ENCODE data around the gene OR52E5. TPM values are rescaled to one million over a fixed set of nuclear protein-coding genes. Genes with fewer than 3 reads are reported as not detected.

Gene OR52E5
- total RNA-seq, 1 experiment from 2014 or later: not detected

GRCh38 chr11:5933116-5933515 is 40.1 kb downstream of the OR52E5 start:
- no peak for DNase-seq (ENCODE audit: low read depth)

GRCh38 chr11:5937868-5938602 is 45.0 kb downstream of the OR52E5 start:
- no peak for DNase-seq (ENCODE audit: low read depth)

GRCh38 chr11:5938603-5938965 is 45.6 kb downstream of the OR52E5 start:
- DNase-seq (ENCODE audit: low read depth): no peak

GRCh38 chr11:5940748-5941147 is 47.7 kb downstream of the OR52E5 start:
- no peak for DNase-seq (ENCODE audit: low read depth)

- no peak for DNase-seq (ENCODE audit: low read depth)
These were observed 48.9 kb downstream of the OR52E5 start, which contains the start of gene OR56A3 for GRCh38 chr11:5941951-5942350. OR56A3 (plus strand) TSS chr11:5942251; CDS start chr11:5947347, 5,096 bp downstream.

Other genes starting within 250 kb of the OR52E5 start
- 71.1 and 92.8 TPM in 2 replicates for gene TRIM5, start 208.1 kb upstream of the OR52E5 start, total RNA-seq (2014; rRNA removed; shearing (Covaris generic))
- 101 and 128 TPM in 2 replicates for gene TRIM22, start 203.4 kb upstream of the OR52E5 start, total RNA-seq (2014; rRNA removed; shearing (Covaris generic))
- gene OR56B1, start 156.8 kb upstream of the OR52E5 start, total RNA-seq (2014; rRNA removed; shearing (Covaris generic)): not detected in 2 replicates
- not detected in 2 replicates for gene OR52N4, start 139.0 kb upstream of the OR52E5 start, total RNA-seq (2014; rRNA removed; shearing (Covaris generic))
- not detected in 2 replicates for gene OR52N5, start 109.9 kb upstream of the OR52E5 start, total RNA-seq (2014; rRNA removed; shearing (Covaris generic))
- not detected in 2 replicates for gene OR52N1, start 101.9 kb upstream of the OR52E5 start, total RNA-seq (2014; rRNA removed; shearing (Covaris generic))
- gene OR52N2, start 84.3 kb upstream of the OR52E5 start, total RNA-seq (2014; rRNA removed; shearing (Covaris generic)): 0.12 TPM in 1 of 2 replicates, not detected in the other
- not detected in 2 replicates for gene OR52E6, start 51.3 kb upstream of the OR52E5 start, total RNA-seq (2014; rRNA removed; shearing (Covaris generic))
- not detected in 2 replicates for gene OR52E8, start 35.5 kb upstream of the OR52E5 start, total RNA-seq (2014; rRNA removed; shearing (Covaris generic))
- not detected in 2 replicates for gene OR52E4, start 12.6 kb upstream of the OR52E5 start, total RNA-seq (2014; rRNA removed; shearing (Covaris generic))
- gene OR56A3, start 49.0 kb downstream of the OR52E5 start, total RNA-seq (2014; rRNA removed; shearing (Covaris generic)): not detected in 2 replicates
- gene OR56A5, start 75.3 kb downstream of the OR52E5 start, total RNA-seq (2014; rRNA removed; shearing (Covaris generic)): not detected in 2 replicates
- gene OR52L1, start 93.8 kb downstream of the OR52E5 start, total RNA-seq (2014; rRNA removed; shearing (Covaris generic)): 0.37 TPM in 1 of 2 replicates, not detected in the other
- gene OR56A4, start 113.7 kb downstream of the OR52E5 start, total RNA-seq (2014; rRNA removed; shearing (Covaris generic)): not detected in 2 replicates
- gene OR56A1, start 137.6 kb downstream of the OR52E5 start, total RNA-seq (2014; rRNA removed; shearing (Covaris generic)): not detected in 2 replicates
- not detected in 2 replicates for gene OR56B4, start 214.5 kb downstream of the OR52E5 start, total RNA-seq (2014; rRNA removed; shearing (Covaris generic))